Osteocyte (in vitro differentiated cells): ENCODE data around the gene ACCS. TPM values are rescaled to one million over a fixed set of nuclear protein-coding genes. Genes with fewer than 3 reads are reported as not detected.

Experiments
- DNase-seq: peaks from one replicate; pipeline ENCODE4 v3.0.0; 2021; ENCODE audit warnings: mixed read lengths; ENCODE audit not compliant: unreplicated experiment; ENCODE audit errors: extremely low spot score
- H3K27ac Mint-ChIP-seq: one replicate; pipeline ENCODE4 v1.8.0; 2021; ENCODE audit warnings: mild to moderate bottlenecking, mixed read lengths; ENCODE audit not compliant: unreplicated experiment
- H3K27me3 Mint-ChIP-seq: one replicate; pipeline ENCODE4 v1.8.0; 2021; ENCODE audit warnings: mixed read lengths; ENCODE audit not compliant: unreplicated experiment
- H3K36me3 Mint-ChIP-seq: one replicate; pipeline ENCODE4 v1.8.0; 2021; ENCODE audit warnings: mixed read lengths; ENCODE audit not compliant: unreplicated experiment
- H3K4me1 Mint-ChIP-seq: one replicate; pipeline ENCODE4 v1.8.0; 2021; ENCODE audit warnings: mixed read lengths; ENCODE audit not compliant: unreplicated experiment
- H3K4me3 Mint-ChIP-seq: one replicate; pipeline ENCODE4 v1.8.0; 2021; ENCODE audit warnings: mild to moderate bottlenecking, moderate library complexity, mixed read lengths; ENCODE audit not compliant: unreplicated experiment
- H3K9me3 Mint-ChIP-seq: one replicate; pipeline ENCODE4 v1.8.0; 2021; ENCODE audit warnings: mixed read lengths; ENCODE audit not compliant: unreplicated experiment
- total RNA-seq: library from RNA; stranded (reverse); gene quantifications from 2 replicates; pipeline ENCODE4 v1.2.1, GENCODE V29; 2021
- TF ChIP-seq, protein P1 (sequence below): fragments of 200-600 bp; sonication (generic); IDR thresholded peaks from 2 replicates; pipeline ENCODE4 v1.5.0; 2021; ENCODE audit warnings: antibody characterized with exemption, mild to moderate bottlenecking, moderate library complexity

ACCS gene
- total RNA-seq, 1 donor from 2014 or later = 4.3 TPM

DNA sequence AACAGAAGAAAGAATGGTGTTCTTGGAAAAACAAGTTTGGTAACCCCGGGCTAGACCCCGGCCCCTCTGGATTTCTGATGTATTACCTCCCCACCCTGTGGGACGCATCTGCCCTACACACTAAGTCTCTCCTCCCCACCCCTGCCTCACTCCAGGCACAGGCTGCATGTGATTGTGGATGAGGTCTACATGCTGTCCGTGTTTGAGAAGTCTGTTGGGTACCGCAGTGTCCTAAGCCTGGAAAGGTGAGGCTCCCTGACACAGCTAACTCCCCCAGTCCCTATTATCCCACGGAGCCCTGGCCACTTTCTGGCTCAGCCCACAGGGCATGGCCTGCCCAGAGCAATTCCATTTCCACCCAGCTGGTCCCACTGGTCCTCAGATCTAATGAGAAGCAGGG lies 13.3 kb downstream of the ACCS start:
- Mint-ChIP-seq H3K36me3 (no peaks in the 10 kb centered on the region), H3K27ac (no peak overlapping the region), H3K27me3 (peaks cover 35% of the 10 kb centered on the region), H3K4me1 (no peaks in the 10 kb centered on the region), H3K9me3 (no peaks in the 10 kb centered on the region), H3K4me3 (no peak overlapping the region)
- TF ChIP-seq, protein P1, sequence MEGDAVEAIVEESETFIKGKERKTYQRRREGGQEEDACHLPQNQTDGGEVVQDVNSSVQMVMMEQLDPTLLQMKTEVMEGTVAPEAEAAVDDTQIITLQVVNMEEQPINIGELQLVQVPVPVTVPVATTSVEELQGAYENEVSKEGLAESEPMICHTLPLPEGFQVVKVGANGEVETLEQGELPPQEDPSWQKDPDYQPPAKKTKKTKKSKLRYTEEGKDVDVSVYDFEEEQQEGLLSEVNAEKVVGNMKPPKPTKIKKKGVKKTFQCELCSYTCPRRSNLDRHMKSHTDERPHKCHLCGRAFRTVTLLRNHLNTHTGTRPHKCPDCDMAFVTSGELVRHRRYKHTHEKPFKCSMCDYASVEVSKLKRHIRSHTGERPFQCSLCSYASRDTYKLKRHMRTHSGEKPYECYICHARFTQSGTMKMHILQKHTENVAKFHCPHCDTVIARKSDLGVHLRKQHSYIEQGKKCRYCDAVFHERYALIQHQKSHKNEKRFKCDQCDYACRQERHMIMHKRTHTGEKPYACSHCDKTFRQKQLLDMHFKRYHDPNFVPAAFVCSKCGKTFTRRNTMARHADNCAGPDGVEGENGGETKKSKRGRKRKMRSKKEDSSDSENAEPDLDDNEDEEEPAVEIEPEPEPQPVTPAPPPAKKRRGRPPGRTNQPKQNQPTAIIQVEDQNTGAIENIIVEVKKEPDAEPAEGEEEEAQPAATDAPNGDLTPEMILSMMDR = no peak
- DNase-seq = peak; percentile 64

DNA sequence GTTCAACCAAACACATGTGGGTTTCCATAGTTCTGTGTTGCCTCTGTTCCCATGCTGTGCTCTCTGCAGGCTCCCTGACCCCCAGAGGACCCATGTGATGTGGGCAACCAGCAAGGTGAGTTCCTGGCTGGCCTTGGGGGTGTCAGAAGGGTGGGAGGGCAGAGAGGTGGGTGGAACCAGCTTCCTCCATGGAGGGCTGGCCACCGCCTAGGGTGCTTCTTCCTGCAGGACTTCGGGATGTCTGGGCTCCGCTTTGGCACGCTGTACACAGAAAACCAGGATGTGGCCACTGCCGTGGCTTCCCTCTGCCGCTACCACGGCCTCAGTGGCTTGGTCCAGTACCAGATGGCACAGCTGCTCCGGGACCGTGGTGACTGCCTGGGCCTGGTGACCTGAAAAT lies 14.9 kb downstream of the ACCS start:
- H3K27ac Mint-ChIP-seq = no peak overlapping the region
- TF ChIP-seq, protein P1 = no peak
- peaks cover 5% of the 10 kb centered on the region for H3K9me3 Mint-ChIP-seq
- H3K4me1 Mint-ChIP-seq = no peaks in the 10 kb centered on the region
- H3K27me3 Mint-ChIP-seq = peaks cover 39% of the 10 kb centered on the region
- peak; percentile 76 for DNase-seq
- peaks cover 4% of the 10 kb centered on the region for H3K36me3 Mint-ChIP-seq
- H3K4me3 Mint-ChIP-seq = no peak overlapping the region

DNA sequence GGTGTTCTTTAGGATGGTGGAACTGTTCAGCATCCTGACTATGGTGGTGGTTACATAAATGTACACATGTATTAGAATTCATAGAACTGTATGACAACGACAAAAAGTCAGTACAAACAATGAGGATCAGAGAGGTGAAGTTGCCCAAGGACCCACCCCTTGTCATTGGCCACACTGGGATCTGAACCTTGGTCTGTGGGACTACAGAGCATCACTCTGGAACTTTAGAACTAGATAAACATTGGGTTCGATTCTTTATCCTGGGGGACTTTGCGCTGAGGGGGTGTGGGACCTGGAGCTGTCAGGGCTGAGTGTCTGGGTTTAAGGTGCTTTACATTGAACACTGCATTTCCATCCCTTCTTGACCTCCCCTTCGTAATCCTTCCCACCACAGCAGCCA lies 16.6 kb downstream of the ACCS start:
- Mint-ChIP-seq H3K9me3 (peaks cover 5% of the 10 kb centered on the region), H3K27me3 (peaks cover 38% of the 10 kb centered on the region), H3K4me3 (no peak overlapping the region), H3K27ac (no peak overlapping the region), H3K36me3 (peaks cover 4% of the 10 kb centered on the region), H3K4me1 (no peaks in the 10 kb centered on the region)
- TF ChIP-seq, protein P1 = no peak
- DNase-seq = no peak

DNA sequence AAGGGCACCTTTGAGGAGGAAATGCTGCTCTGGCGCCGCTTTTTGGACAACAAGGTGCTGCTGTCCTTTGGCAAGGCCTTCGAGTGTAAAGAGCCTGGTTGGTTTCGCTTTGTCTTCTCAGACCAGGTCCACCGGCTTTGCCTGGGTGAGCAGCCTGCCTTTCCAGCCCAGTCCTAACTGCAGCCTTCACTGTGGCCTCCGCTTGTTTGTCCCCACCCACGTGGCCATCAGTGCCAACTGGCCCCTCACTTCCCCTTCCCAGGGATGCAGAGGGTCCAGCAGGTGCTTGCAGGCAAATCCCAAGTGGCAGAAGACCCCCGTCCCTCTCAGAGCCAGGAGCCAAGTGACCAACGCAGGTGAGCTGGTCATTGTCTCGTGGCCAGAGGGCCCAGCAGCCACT lies 17.4 kb downstream of the ACCS start:
- H3K4me1 Mint-ChIP-seq = no peaks in the 10 kb centered on the region
- H3K4me3 Mint-ChIP-seq = no peak overlapping the region
- H3K27ac Mint-ChIP-seq = no peak overlapping the region
- peak; percentile 72 for DNase-seq
- peaks cover 5% of the 10 kb centered on the region for H3K9me3 Mint-ChIP-seq
- H3K36me3 Mint-ChIP-seq = peaks cover 4% of the 10 kb centered on the region
- H3K27me3 Mint-ChIP-seq = peaks cover 37% of the 10 kb centered on the region
- TF ChIP-seq, protein P1 = no peak

DNA sequence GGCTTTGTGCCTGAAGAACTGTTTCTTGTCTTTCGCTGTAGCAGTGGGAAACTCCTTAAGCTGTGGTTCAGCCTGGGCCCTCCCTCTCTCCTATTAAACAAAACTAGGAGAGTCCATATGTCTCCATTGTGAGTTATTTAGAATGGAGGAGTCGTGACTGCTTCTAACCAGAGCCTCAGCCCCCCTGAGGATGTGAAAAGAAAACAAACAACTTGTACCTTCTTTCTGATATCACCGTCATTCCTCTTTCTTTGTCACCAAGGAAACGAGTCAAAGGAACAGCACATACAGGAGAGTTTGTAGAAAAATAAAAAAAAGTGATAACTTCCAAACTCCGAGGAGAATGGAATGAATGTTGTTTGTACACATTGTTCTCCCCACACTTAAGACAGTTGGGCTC lies 17.8 kb downstream of the ACCS start:
- Mint-ChIP-seq H3K36me3 (peaks cover 4% of the 10 kb centered on the region), H3K27ac (no peak overlapping the region), H3K27me3 (peaks cover 40% of the 10 kb centered on the region), H3K9me3 (peaks cover 5% of the 10 kb centered on the region), H3K4me1 (no peaks in the 10 kb centered on the region), H3K4me3 (no peak overlapping the region)
- TF ChIP-seq, protein P1 = no peak
- DNase-seq = no peak
